Loucy (cell line): ENCODE results near the gene PXMP4.

Experiments used
- H2AFZ ChIP-seq: fragments of 200-600 bp; sonication (generic); 2 replicates; pipeline ENCODE4 v1.6.0; 2016; ENCODE audit warnings: antibody characterized with exemption, mild to moderate bottlenecking, low read length, moderate library complexity
- H3F3A ChIP-seq: fragments of 200-600 bp; 2 replicates; pipeline ENCODE4 v1.6.0; 2016; ENCODE audit warnings: antibody characterized with exemption, low read depth, mild to moderate bottlenecking
- H3K27me3 ChIP-seq: fragments of 200-600 bp; sonication (generic); 2 replicates; pipeline ENCODE4 v1.6.1; 2014; ENCODE audit warnings: low read length, mild to moderate bottlenecking; ENCODE audit not compliant: insufficient read depth, poor library complexity, severe bottlenecking
- H3K36me3 ChIP-seq: fragments of 200-600 bp; sonication (generic); 2 replicates; pipeline ENCODE4 v1.6.1; 2016; ENCODE audit warnings: low read length; ENCODE audit not compliant: insufficient read depth
- H3K4me1 ChIP-seq: fragments of 200-600 bp; sonication (generic); 2 replicates; pipeline ENCODE4 v1.5.1; 2014; ENCODE audit warnings: low read length, mild to moderate bottlenecking; ENCODE audit not compliant: insufficient read depth, poor library complexity, severe bottlenecking
- H3K4me2 ChIP-seq: fragments of 200-600 bp; sonication (generic); 2 replicates; pipeline ENCODE4 v1.6.0; 2014; ENCODE audit warnings: antibody characterized with exemption, low read length, low read depth, mild to moderate bottlenecking; ENCODE audit not compliant: poor library complexity, severe bottlenecking
- H3K4me3 ChIP-seq: fragments of 200-600 bp; sonication (generic); 2 replicates; pipeline ENCODE4 v1.5.1; 2014; ENCODE audit warnings: low read length, mild to moderate bottlenecking, mixed read lengths; ENCODE audit not compliant: poor library complexity, severe bottlenecking
- H3K79me2 ChIP-seq: fragments of 200-600 bp; sonication (generic); 2 replicates; pipeline ENCODE4 v1.6.1; 2014; ENCODE audit warnings: low read length; ENCODE audit not compliant: insufficient read depth
- H3K9ac ChIP-seq: fragments of 200-600 bp; sonication (generic); 2 replicates; pipeline ENCODE4 v1.6.0; 2014; ENCODE audit warnings: mild to moderate bottlenecking, low read depth, low read length, moderate library complexity; ENCODE audit not compliant: poor library complexity, severe bottlenecking
- H3K9me2 ChIP-seq: fragments of 200-600 bp; sonication (generic); replicated peaks from 2 replicates; pipeline ENCODE4 v1.6.1; 2016; ENCODE audit warnings: low read depth, low read length, mixed read lengths
- H3K9me3 ChIP-seq: fragments of 200-600 bp; sonication (generic); 2 replicates; pipeline ENCODE4 v1.6.1; 2014; ENCODE audit warnings: mild to moderate bottlenecking, antibody characterized with exemption, low read length, low read depth; ENCODE audit not compliant: insufficient read depth
- H4K20me1 ChIP-seq: fragments of 200-600 bp; sonication (generic); 2 replicates; pipeline ENCODE4 v1.6.0; 2014; ENCODE audit warnings: antibody characterized with exemption, low read length, mild to moderate bottlenecking; ENCODE audit not compliant: insufficient read depth, poor library complexity, severe bottlenecking
- EZH2phosphoT487 ChIP-seq: fragments of 200-600 bp; IDR thresholded peaks from 2 replicates; pipeline ENCODE4 v1.6.1; 2018; ENCODE audit warnings: antibody characterized with exemption, mild to moderate bottlenecking, moderate library complexity, borderline replicate concordance
- TF ChIP-seq, protein P1 (sequence below): fragments of 200-600 bp; sonication (generic); conservative IDR thresholded peaks from 2 replicates; pipeline ENCODE4 v1.5.1; 2014; ENCODE audit warnings: mild to moderate bottlenecking, antibody characterized with exemption, low read length

The PXMP4 gene

DNA sequence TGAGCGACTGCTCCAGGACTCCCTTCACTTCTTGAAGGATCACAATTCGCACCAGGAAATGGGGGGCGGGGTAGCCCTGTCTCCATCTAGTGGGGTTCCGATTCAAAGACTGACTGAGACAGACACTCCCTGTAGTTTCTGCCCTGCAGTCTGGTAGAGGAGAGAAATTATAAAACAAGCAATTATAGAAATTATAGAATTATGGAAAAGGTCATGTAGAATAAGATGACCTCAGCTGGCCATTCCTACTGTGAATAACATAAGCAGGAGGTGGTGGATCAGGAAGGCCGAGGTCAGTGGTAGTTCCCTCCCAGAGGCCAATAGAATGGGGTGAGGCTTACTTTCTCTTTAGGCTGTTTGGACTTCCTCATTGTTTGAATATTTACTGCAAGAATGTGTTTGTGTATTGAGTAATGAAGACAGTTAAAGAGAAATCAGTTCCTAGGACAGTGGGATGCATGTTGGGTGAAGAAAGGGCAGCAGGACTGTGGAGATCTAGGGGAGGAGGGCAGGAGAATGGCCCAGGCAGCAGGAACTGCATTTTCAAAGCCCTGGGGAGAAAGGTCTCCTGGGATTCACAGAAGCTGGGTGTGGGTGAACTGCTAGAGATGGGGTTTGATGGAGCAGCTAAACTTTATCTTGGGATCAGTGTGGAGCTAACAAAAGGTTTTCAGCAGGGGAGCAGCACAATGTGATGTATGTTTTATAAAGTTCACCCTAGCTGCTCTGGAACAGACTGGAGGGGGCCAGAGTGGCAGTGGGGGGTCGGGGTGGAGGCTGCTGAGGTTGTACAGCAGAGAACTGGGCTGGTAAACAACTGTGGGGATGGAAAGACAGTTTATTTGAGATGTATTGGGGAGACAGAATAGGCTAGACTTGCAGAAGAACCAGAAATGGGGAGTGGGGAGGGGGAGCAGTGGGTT lies 13.8 kb upstream of the PXMP4 start:
- Histone ChIP-seq H4K20me1 (no peaks in the 10 kb centered on the region), H3K4me1 (peaks cover 15% of the 10 kb centered on the region), H3K36me3 (no peaks in the 10 kb centered on the region), H3F3A (no peaks in the 10 kb centered on the region), H3K79me2 (no peaks in the 10 kb centered on the region), H3K9me3 (peaks cover 15% of the 10 kb centered on the region), H3K27me3 (no peaks in the 10 kb centered on the region), H3K9me2 (no peaks in the 10 kb centered on the region), H3K9ac (peak overlapping the region; percentile 16), H2AFZ (no peak overlapping the region), H3K4me2 (peak overlapping the region; percentile 62), H3K4me3 (peak overlapping the region; percentile 15)
- no peak for TF ChIP-seq EZH2phosphoT487
- TF ChIP-seq, protein P1, sequence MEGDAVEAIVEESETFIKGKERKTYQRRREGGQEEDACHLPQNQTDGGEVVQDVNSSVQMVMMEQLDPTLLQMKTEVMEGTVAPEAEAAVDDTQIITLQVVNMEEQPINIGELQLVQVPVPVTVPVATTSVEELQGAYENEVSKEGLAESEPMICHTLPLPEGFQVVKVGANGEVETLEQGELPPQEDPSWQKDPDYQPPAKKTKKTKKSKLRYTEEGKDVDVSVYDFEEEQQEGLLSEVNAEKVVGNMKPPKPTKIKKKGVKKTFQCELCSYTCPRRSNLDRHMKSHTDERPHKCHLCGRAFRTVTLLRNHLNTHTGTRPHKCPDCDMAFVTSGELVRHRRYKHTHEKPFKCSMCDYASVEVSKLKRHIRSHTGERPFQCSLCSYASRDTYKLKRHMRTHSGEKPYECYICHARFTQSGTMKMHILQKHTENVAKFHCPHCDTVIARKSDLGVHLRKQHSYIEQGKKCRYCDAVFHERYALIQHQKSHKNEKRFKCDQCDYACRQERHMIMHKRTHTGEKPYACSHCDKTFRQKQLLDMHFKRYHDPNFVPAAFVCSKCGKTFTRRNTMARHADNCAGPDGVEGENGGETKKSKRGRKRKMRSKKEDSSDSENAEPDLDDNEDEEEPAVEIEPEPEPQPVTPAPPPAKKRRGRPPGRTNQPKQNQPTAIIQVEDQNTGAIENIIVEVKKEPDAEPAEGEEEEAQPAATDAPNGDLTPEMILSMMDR, result no peak

DNA sequence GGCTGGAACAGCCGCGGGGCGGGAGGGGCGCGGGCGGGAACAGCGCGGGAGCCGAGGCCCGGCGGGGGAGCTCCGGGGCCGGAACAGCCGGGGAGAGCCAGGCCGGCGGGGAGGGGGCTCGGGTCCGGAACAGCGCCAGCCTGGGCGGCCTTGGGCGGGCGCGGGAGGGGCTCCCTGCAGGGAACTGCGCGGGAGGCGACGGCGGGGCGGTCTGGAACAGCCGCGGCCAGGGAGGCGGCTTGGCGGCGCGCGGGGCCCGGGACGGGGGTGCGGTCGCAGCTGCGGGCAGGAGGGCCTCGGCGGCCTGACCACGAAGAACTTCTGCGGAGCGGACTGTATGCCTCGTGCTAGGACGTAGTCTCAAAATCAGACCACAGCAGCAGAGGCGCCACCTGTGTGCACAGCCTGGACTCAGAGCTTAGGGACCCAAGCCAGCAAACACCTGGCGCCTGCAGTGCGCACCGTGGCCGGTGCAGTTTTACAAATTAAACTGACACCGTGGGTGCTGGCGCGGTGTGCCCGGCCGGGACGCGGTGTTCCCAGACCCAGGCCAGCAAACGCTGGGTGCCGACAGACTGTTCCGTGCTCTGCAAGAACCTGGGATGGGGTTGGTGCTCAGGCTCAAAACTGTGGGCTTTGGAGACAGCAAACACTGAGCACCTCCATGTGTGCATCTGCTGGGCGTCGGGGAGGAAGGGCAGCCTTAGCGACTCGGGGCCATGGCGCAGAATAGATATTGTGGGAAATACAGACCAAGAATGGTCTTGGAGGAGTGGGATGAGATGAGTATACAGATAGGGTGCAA lies 12.3 kb upstream of the PXMP4 start:
- no peaks in the 10 kb centered on the region for H3F3A ChIP-seq
- peaks cover 11% of the 10 kb centered on the region for H3K9me3 ChIP-seq
- TF ChIP-seq EZH2phosphoT487, result no peak
- TF ChIP-seq, protein P1, result peak; percentile 17; the same call in 1 of the 2 replicates
- H3K36me3 ChIP-seq, result no peaks in the 10 kb centered on the region
- peak overlapping the region; percentile 79 for H3K4me2 ChIP-seq
- H3K9me2 ChIP-seq, result no peaks in the 10 kb centered on the region
- peaks cover 15% of the 10 kb centered on the region for H3K4me1 ChIP-seq
- H3K9ac ChIP-seq, result peak overlapping the region; percentile 70
- H3K79me2 ChIP-seq, result no peaks in the 10 kb centered on the region
- peak overlapping the region; percentile 81 for H3K4me3 ChIP-seq
- H2AFZ ChIP-seq, result peak overlapping the region; percentile 88
- no peaks in the 10 kb centered on the region for H4K20me1 ChIP-seq
- no peaks in the 10 kb centered on the region for H3K27me3 ChIP-seq

- Histone ChIP-seq H3K9me3 (peaks cover 8% of the 10 kb centered on the region), H3K79me2 (no peaks in the 10 kb centered on the region), H3K4me1 (peaks cover 15% of the 10 kb centered on the region), H3K36me3 (no peaks in the 10 kb centered on the region), H4K20me1 (no peaks in the 10 kb centered on the region), H3K27me3 (no peaks in the 10 kb centered on the region), H3K9ac (peak within 1 kb of the TSS; percentile 70), H3F3A (no peaks in the 10 kb centered on the region), H2AFZ (peak within 1 kb of the TSS; percentile 88), H3K4me2 (peak within 1 kb of the TSS; percentile 79), H3K9me2 (no peaks in the 10 kb centered on the region), H3K4me3 (peak within 1 kb of the TSS; percentile 81)
- TF ChIP-seq EZH2phosphoT487, result no peak
- TF ChIP-seq, protein P1, result peak; percentile 67
Observed at GRCh38 chr20:33731693-33732165, 11.6 kb upstream of the PXMP4 start, which contains the start of gene ZNF341. ZNF341 (plus strand) TSS chr20:33731996; CDS start chr20:33732022, 26 bp downstream.
